Gastroesophageal sphincter (tissue), 4 donors: Measurements from ENCODE around the gene NEMP2. TPM values are rescaled to one million over a fixed set of nuclear protein-coding genes. Genes with fewer than 3 reads are reported as not detected.
A peak's percentile ranks its signal among the peaks of the same experiment; 100 is the strongest.

Experiments used
- ATAC-seq: fragments of 150-250 bp; one replicate; pipeline ENCODE4 v1.9.1; 2016; ENCODE audit warnings: mild to moderate bottlenecking, moderate library complexity
- H3K27ac ChIP-seq, 4 donors: fragments of 200-600 bp; sonication (generic) in 3 of 4; 1 replicate in 3 of 4; 2 replicates in 1 of 4; pipeline ENCODE4 v1.5.1; 2016 to 2019
- H3K27me3 ChIP-seq: fragments of 200-600 bp; sonication (generic); one replicate; pipeline ENCODE4 v1.5.1; 2019
- H3K36me3 ChIP-seq, 2 donors: fragments of 200-600 bp; sonication (generic); one replicate each; pipeline ENCODE4 v1.5.1; 2019; ENCODE audit warnings: control low read depth in 1 of 2
- H3K4me1 ChIP-seq, 3 donors: fragments of 200-600 bp; sonication (generic); 1 replicate in 2 of 3; 2 replicates in 1 of 3; pipeline ENCODE4 v1.5.1; 2016 to 2019; ENCODE audit warnings: control low read depth in 2 of 3
- H3K4me3 ChIP-seq, 2 donors: fragments of 200-600 bp; sonication (generic); one replicate each; pipeline ENCODE4 v1.5.1; 2019; ENCODE audit warnings: mild to moderate bottlenecking in 1 of 2, moderate library complexity in 1 of 2
- H3K9me3 ChIP-seq, 3 donors: fragments of 200-600 bp; sonication (generic); one replicate each; pipeline ENCODE4 v1.5.1; 2017 to 2019; ENCODE audit warnings: control low read depth in 2 of 3
- EP300 ChIP-seq: sonication (generic); formaldehyde crosslinking; IDR thresholded peaks from one replicate; pipeline ENCODE4 v1.6.1; 2017; ENCODE audit warnings: antibody characterized with exemption, mild to moderate bottlenecking
- POLR2A ChIP-seq, 2 donors: fragments of 450-650 bp; IDR thresholded peaks; one replicate each; pipeline ENCODE4 v1.6.1; 2017; ENCODE audit warnings: antibody characterized with exemption in 2 of 2, mild to moderate bottlenecking in 2 of 2, moderate library complexity in 1 of 2
- POLR2AphosphoS5 ChIP-seq: sonication (generic); formaldehyde crosslinking; IDR thresholded peaks from one replicate; pipeline ENCODE4 v1.6.1; 2017; ENCODE audit warnings: antibody characterized with exemption
- WGBS, 2 donors: methylation state at CpG; one replicate each; pipeline ENCODE4 v1.1.5; 2018; ENCODE audit warnings: low coverage in 1 of 2; 5-methylcytosine and 5-hydroxymethylcytosine counted together
- total RNA-seq, 4 donors: library from RNA; depleted of rRNA; stranded (reverse); fragments of >200 nt; gene quantifications; one replicate each; pipeline ENCODE4 v1.1.0, GENCODE V29; 2016
- TF ChIP-seq, protein P1 (sequence below), 4 experiments: fragments of 200-600 bp in 2 of 4; fragments of 450-650 bp in 2 of 4; sonication (generic) in 1 of 4; IDR thresholded peaks; one replicate each; pipeline ENCODE4 v1.5.1; 2017 to 2019; ENCODE audit warnings: antibody characterized with exemption in 4 of 4, mild to moderate bottlenecking in 2 of 4, moderate library complexity in 2 of 4

NEMP2 gene
- total RNA-seq, 4 donors from 2014 or later = 0.94 to 5.3 (median 3.5) TPM

- Histone ChIP-seq H3K4me3 (no peak overlapping the region), H3K36me3 (no peaks in the 10 kb centered on the region), H3K4me1 (peaks cover 6 to 64% (median 15%) of the 10 kb centered on the region in 3 donors), H3K27me3 (no peaks in the 10 kb centered on the region), H3K9me3 (no peaks in the 10 kb centered on the region), H3K27ac (peak overlapping the region in 2 of 4 donors; percentile 29 to 33)
- TF ChIP-seq, protein P1, sequence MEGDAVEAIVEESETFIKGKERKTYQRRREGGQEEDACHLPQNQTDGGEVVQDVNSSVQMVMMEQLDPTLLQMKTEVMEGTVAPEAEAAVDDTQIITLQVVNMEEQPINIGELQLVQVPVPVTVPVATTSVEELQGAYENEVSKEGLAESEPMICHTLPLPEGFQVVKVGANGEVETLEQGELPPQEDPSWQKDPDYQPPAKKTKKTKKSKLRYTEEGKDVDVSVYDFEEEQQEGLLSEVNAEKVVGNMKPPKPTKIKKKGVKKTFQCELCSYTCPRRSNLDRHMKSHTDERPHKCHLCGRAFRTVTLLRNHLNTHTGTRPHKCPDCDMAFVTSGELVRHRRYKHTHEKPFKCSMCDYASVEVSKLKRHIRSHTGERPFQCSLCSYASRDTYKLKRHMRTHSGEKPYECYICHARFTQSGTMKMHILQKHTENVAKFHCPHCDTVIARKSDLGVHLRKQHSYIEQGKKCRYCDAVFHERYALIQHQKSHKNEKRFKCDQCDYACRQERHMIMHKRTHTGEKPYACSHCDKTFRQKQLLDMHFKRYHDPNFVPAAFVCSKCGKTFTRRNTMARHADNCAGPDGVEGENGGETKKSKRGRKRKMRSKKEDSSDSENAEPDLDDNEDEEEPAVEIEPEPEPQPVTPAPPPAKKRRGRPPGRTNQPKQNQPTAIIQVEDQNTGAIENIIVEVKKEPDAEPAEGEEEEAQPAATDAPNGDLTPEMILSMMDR (IDR thresholded peaks at IDR 0.05) = no peak
- no peak for TF ChIP-seq POLR2A (IDR thresholded peaks at IDR 0.05)
- TF ChIP-seq EP300 = no peak
- no peak for TF ChIP-seq POLR2AphosphoS5
- WGBS, 2 donors = 40 to 61% methylated on average over 1 to 2 of the region's 2 CpGs
- no peak for ATAC-seq
These were observed 53.2 kb downstream of the NEMP2 start for GRCh38 chr2:190481339-190481738.

DNA sequence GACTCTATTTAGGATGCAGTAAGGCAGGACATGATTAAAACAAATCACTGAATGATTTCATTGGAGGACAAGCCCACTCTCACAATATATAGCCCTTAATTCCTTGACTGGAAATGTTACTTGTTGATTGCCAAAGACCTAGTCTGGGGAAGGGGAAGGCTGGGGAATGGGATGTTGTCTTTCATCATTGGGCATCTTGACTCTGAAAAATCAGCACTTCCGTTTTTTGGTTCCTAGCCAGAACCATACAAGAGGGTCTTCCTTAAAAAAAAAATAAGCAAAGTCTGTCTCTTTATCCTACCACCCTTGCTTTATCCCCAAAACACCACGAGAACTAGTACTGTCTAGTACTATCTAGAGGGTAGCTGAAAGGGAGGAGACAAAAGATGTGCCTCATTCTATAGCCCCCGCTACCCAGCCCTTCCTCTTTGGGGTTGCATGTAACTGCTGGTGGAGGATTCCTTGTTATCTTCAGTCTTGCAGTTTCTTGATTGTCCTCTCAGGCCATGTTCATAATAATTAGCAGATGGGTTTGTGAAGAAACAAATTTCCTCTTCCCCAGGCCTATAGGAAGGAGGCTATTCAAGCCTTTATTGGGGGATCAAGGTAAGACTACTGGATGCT, 55.8 kb downstream of the NEMP2 start:
- Histone ChIP-seq H3K27ac (peak overlapping the region; percentile 76 to 95 (median 81)), H3K36me3 (no peaks in the 10 kb centered on the region), H3K27me3 (no peaks in the 10 kb centered on the region), H3K4me1 (peaks cover 3 to 48% (median 13%) of the 10 kb centered on the region in 3 donors), H3K9me3 (no peaks in the 10 kb centered on the region), H3K4me3 (peak overlapping the region; percentile 26 to 37)
- no peak for TF ChIP-seq EP300
- TF ChIP-seq POLR2AphosphoS5 = no peak
- no peak for TF ChIP-seq POLR2A (IDR thresholded peaks at IDR 0.05)
- TF ChIP-seq, protein P1 (IDR thresholded peaks at IDR 0.05) = no peak
- WGBS, 2 donors = 0 to 69% methylated on average over 1 to 3 of the region's 3 CpGs
- ATAC-seq = no peak

DNA sequence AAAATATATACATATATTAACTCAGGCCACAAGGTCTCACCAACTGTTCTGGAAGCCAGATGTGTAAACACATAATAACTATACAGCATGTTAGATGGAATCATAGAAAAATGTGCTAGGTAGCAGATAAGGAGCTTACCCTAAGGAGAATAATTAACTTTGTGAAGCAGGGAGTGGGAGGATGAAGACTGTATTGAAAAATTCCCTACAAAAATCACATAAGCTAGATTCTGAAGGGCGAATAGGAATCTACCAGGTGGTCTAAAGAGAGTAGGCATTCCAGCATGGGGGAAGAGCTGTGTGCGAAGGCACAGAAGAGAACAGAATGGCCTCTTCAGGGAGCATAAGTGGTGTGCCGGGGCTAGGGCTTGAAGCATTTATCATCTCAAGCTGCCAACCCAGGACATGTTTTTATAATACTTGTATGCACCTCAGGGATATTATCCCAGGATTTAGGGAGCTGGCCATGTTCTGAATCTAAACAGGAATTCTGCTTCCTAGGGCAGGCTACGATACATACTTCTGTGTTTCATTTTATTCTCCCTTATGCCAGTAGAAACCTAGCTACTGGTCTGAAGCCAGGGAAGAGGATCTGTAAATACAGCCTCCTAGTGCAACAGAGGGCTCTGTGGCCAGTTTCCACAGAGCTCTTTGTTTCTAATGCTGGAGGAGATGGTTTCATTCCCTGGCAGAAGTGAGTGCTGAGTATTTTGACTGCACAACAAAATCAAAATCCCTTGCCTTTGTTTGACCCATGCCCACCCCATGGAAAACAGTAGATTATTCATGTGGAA, 56.7 kb downstream of the NEMP2 start:
- Histone ChIP-seq H3K36me3 (no peaks in the 10 kb centered on the region), H3K27ac (peak overlapping the region; percentile 76 to 95 (median 81))
- TF ChIP-seq, protein P1 (IDR thresholded peaks at IDR 0.05) = peak in 1 of 4 experiments; percentile 18
- no peak for TF ChIP-seq POLR2AphosphoS5

GRCh38 chr2:190470256-190470826, 64.2 kb downstream of the NEMP2 start:
- Histone ChIP-seq H3K4me3 (no peak overlapping the region), H3K36me3 (peaks cover 0 to 9% of the 10 kb centered on the region in 2 donors), H3K27ac (peak overlapping the region; percentile 74 to 88 (median 86)), H3K4me1 (peaks cover 25 to 60% (median 29%) of the 10 kb centered on the region in 3 donors), H3K27me3 (no peaks in the 10 kb centered on the region), H3K9me3 (no peaks in the 10 kb centered on the region)
- no peak for TF ChIP-seq EP300
- TF ChIP-seq POLR2A (IDR thresholded peaks at IDR 0.05) = no peak
- TF ChIP-seq, protein P1 (IDR thresholded peaks at IDR 0.05) = no peak
- no peak for TF ChIP-seq POLR2AphosphoS5
- no peak for ATAC-seq
- 61 to 63% methylated on average over 5 of the region's 5 CpGs for WGBS, 2 donors

More for the DNA sequence above, 56.7 kb downstream of the NEMP2 start:
- 19 to 23% methylated on average over 4 of the region's 4 CpGs for WGBS, 2 donors
- Histone ChIP-seq H3K9me3 (no peaks in the 10 kb centered on the region), H3K4me1 (peaks cover 3 to 48% (median 13%) of the 10 kb centered on the region in 3 donors), H3K27me3 (no peaks in the 10 kb centered on the region), H3K4me3 (peak overlapping the region; percentile 26 to 37)
- peak; percentile 86 for ATAC-seq
